Small intestine (tissue), 7 donors: ENCODE data around the gene MTO1. TPM values are rescaled to one million over a fixed set of nuclear protein-coding genes. Genes with fewer than 3 reads are reported as not detected.
"Not testable (repeated sequence)": the region's sequence is repeated elsewhere in the genome, so short reads cannot be mapped to it uniquely, and the experiment has no call there.

ENCODE experiments used
- DNase-seq, 2 donors: peaks; one replicate each; pipeline versions ENCODE4 v3.0.0 to v3.0.0-alpha.2; 2013
- FAIRE-seq: peaks from 2 replicates; lab custom pipeline; 2012; peaks lifted over from hg19 to GRCh38; lab: Jason Lieb, UNC
- H3K27ac ChIP-seq, 3 donors: one replicate each; pipeline ENCODE4 v1.5.1; 2013; ENCODE audit warnings: low read length in 2 of 3, mild to moderate bottlenecking in 2 of 3, control low read depth in 1 of 3, inconsistent platforms in 1 of 3, low read depth in 1 of 3, moderate library complexity in 1 of 3
- H3K27me3 ChIP-seq, 3 donors: one replicate each; pipeline ENCODE4 v1.6.1; 2013; ENCODE audit warnings: low read length in 3 of 3, inconsistent platforms in 1 of 3; ENCODE audit not compliant: control insufficient read depth in 3 of 3, insufficient read depth in 3 of 3
- H3K36me3 ChIP-seq, 3 donors: one replicate each; pipeline ENCODE4 v1.6.1; 2013; ENCODE audit warnings: low read length in 3 of 3, inconsistent platforms in 1 of 3, low read depth in 1 of 3, mild to moderate bottlenecking in 1 of 3, moderate library complexity in 1 of 3; ENCODE audit not compliant: control insufficient read depth in 3 of 3, insufficient read depth in 2 of 3
- H3K4me1 ChIP-seq, 3 donors: one replicate each; pipeline ENCODE4 v1.6.1; 2013; ENCODE audit warnings: low read length in 2 of 3, inconsistent platforms in 1 of 3, low read depth in 1 of 3, mild to moderate bottlenecking in 1 of 3, moderate library complexity in 1 of 3; ENCODE audit not compliant: control insufficient read depth in 3 of 3, insufficient read depth in 2 of 3
- H3K4me3 ChIP-seq, 3 donors: one replicate each; pipeline ENCODE4 v1.5.1; 2013; ENCODE audit warnings: low read length in 3 of 3, control low read depth in 1 of 3, inconsistent platforms in 1 of 3, low read depth in 1 of 3, mild to moderate bottlenecking in 1 of 3, moderate library complexity in 1 of 3
- H3K9me3 ChIP-seq, 2 donors: one replicate each; pipeline ENCODE4 v1.6.1; 2013; ENCODE audit warnings: low read depth in 1 of 2, low read length in 1 of 2; ENCODE audit not compliant: control insufficient read depth in 2 of 2, insufficient read depth in 1 of 2
- WGBS, 3 donors: extraction: QIAGEN DNeasy Blood & Tissue Kit; methylation state at CpG; one replicate each; pipeline ENCODE4 v1.1.7; 2013; 5-methylcytosine and 5-hydroxymethylcytosine counted together
- polyA plus RNA-seq, 4 donors: library from polyadenylated mRNA; stranded (reverse) in 3 of 4; unstranded in 1 of 4; fragments of 200-250 nt in 3 of 4; fragments of 120-200 nt in 1 of 4; gene quantifications; one replicate each; pipeline versions ENCODE4 v1.2.1 to v1.2.3, GENCODE V29; 2013
- donor health status: healthy with polysubstance abuse.
- donor health status: control.
- donor health status: control.
- donor health status: Bipolar disorder and iron deficiency.
- donor health status: healthy.

The MTO1 gene
- polyA plus RNA-seq, 4 donors: 15.9 to 24.8 (median 18.2) TPM

- no peak overlapping the region for H3K27ac ChIP-seq
- no peaks in the 10 kb centered on the region for H3K9me3 ChIP-seq
- FAIRE-seq (no peak), DNase-seq (no peak)
- no peak overlapping the region for H3K4me3 ChIP-seq
- no peaks in the 10 kb centered on the region for H3K27me3 ChIP-seq
- H3K4me1 ChIP-seq: peaks cover 0 to 4% (median 0%) of the 10 kb centered on the region in 3 donors
- WGBS, 3 donors: 95 to 100% (median 96%) methylated on average over 3 of the region's 3 CpGs
- no peaks in the 10 kb centered on the region for H3K36me3 ChIP-seq
These were observed 64.2 kb downstream of the MTO1 start for GRCh38 chr6:73525546-73526330.

GRCh38 chr6:73528897-73529296 is 67.4 kb downstream of the MTO1 start:
- H3K36me3 ChIP-seq: no peaks in the 10 kb centered on the region
- H3K4me1 ChIP-seq: no peaks in the 10 kb centered on the region
- no peaks in the 10 kb centered on the region for H3K9me3 ChIP-seq
- H3K4me3 ChIP-seq: no peak overlapping the region
- WGBS, 3 donors: 70 to 79% (median 75%) methylated on average over 7 of the region's 7 CpGs
- H3K27me3 ChIP-seq: no peaks in the 10 kb centered on the region
- no peak overlapping the region for H3K27ac ChIP-seq
- FAIRE-seq (no peak), DNase-seq (no peak)

DNA sequence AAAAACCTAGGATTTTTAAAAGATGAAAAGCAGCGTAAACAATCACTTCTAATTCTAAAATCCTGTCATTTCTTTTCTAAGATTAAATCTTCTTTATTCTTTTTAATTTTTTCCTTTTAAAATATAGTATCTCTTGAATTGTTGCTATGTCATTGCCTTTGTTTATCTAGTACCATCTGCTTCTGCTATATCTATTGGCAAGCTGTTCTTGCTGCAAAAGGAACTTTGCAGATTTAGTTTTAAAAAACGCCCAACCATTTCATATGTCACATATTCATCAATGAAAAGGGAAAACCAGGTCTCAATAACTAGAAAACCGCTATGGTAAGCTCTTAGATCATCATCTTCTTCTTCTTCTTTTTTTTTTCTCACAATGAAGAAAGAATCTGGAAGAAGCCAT is 70.8 kb downstream of the MTO1 start:
- DNase-seq (no peak), FAIRE-seq (no peak)
- Histone ChIP-seq H3K27ac (no peak overlapping the region), H3K27me3 (no peaks in the 10 kb centered on the region), H3K4me3 (no peak overlapping the region), H3K4me1 (no peaks in the 10 kb centered on the region), H3K36me3 (no peaks in the 10 kb centered on the region), H3K9me3 (no peaks in the 10 kb centered on the region)
- WGBS, 3 donors: 73 to 92% (median 84%) methylated on average over 3 of the region's 3 CpGs

DNA sequence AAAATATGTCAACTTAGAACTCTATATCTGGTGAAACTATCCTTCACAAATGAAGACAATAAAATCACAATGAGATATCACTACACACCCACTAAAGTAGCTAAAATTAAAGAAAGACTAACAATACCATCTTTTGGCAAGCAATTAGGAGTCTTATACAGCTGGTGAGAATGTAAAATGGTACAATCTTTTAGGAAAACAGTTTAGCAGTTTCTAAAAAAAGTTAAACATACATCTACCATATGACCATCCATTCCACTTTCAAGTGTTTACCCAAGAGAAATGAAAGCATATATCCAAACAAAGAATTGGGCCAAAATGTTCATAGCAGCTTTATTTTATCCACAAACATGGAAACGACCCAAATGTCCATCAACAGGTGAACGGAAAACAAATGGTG is 73.1 kb downstream of the MTO1 start:
- Histone ChIP-seq H3K27me3 (no peaks in the 10 kb centered on the region), H3K27ac (no peak overlapping the region), H3K9me3 (no peaks in the 10 kb centered on the region), H3K4me1 (no peaks in the 10 kb centered on the region), H3K4me3 (no peak overlapping the region), H3K36me3 (no peaks in the 10 kb centered on the region)
- DNase-seq: no peak
- FAIRE-seq: no peak
- WGBS, 3 donors: 72 to 77% (median 72%) methylated on average over 2 of the region's 2 CpGs

GRCh38 chr6:73537677-73538076 is 76.1 kb downstream of the MTO1 start:
- no peak overlapping the region for H3K4me3 ChIP-seq
- WGBS, 3 donors: 39 to 62% (median 54%) methylated on average over 3 of the region's 3 CpGs
- FAIRE-seq: no peak

GRCh38 chr6:73538116-73538779 is 76.7 kb downstream of the MTO1 start:
- no peaks in the 10 kb centered on the region for H3K4me1 ChIP-seq
- H3K27me3 ChIP-seq: no peaks in the 10 kb centered on the region
- H3K36me3 ChIP-seq: no peaks in the 10 kb centered on the region
- H3K9me3 ChIP-seq: no peaks in the 10 kb centered on the region
- 80 to 85% (median 85%) methylated on average over 10 of the region's 10 CpGs for WGBS, 3 donors
- DNase-seq (no peak), FAIRE-seq (no peak)
- H3K27ac ChIP-seq: no peak overlapping the region
- H3K4me3 ChIP-seq: no peak overlapping the region

More at GRCh38 chr6:73537677-73538076, 76.1 kb downstream of the MTO1 start:
- H3K27me3 ChIP-seq: no peaks in the 10 kb centered on the region
- no peak overlapping the region for H3K27ac ChIP-seq
- no peaks in the 10 kb centered on the region for H3K36me3 ChIP-seq
- H3K4me1 ChIP-seq: no peaks in the 10 kb centered on the region
- no peaks in the 10 kb centered on the region for H3K9me3 ChIP-seq
- DNase-seq: no peak

DNA sequence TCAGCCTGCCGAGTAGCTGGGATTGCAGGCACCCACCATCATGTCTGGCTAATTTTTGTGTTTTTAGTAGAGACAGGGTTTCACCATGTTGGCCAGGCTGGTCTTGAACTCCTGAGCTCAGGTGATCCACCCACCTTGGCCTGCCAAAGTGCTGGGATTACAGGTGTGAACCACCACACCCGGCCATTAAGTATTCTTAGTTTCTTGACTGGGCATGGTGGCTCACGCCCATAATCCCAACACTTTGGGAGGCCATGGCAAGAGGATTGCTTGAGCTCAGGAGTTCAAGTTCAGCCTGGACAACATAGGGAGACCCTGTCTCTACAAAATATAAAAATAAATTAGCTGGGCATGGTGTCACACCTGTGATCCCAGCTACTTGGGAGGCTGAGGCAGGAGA is 80.9 kb downstream of the MTO1 start:
- H3K4me3 ChIP-seq, H3K27ac ChIP-seq, H3K9me3 ChIP-seq, H3K27me3 ChIP-seq, DNase-seq, FAIRE-seq, H3K4me1 ChIP-seq, H3K36me3 ChIP-seq: not testable (repeated sequence)
- WGBS, 3 donors: 86 to 91% (median 90%) methylated on average over 3 of the region's 3 CpGs

GRCh38 chr6:73542891-73543290 is 81.4 kb downstream of the MTO1 start:
- Histone ChIP-seq H3K36me3 (no peaks in the 10 kb centered on the region), H3K27ac (no peak overlapping the region), H3K4me1 (no peaks in the 10 kb centered on the region), H3K27me3 (no peaks in the 10 kb centered on the region), H3K4me3 (no peak overlapping the region), H3K9me3 (no peaks in the 10 kb centered on the region)
- WGBS, 3 donors: 85 to 92% (median 89%) methylated on average over 5 of the region's 5 CpGs
- DNase-seq (no peak), FAIRE-seq (no peak)
